H1 (cell line): ENCODE data around the gene PRSS48. TPM values are rescaled to one million over a fixed set of nuclear protein-coding genes. Genes with fewer than 3 reads are reported as not detected.

Source experiments
- CHD7 ChIP-seq: fragments of 300-600 bp; sonication (generic); IDR thresholded peaks from 2 replicates; pipeline ENCODE4 v1.7.1; 2012; ENCODE audit warnings: low read length, moderate library complexity, mild to moderate bottlenecking, inconsistent platforms; ENCODE audit not compliant: insufficient replicate concordance
- CREB1 ChIP-seq: IDR thresholded peaks from 2 replicates; pipeline ENCODE4 v1.6.1; 2012; ENCODE audit warnings: inconsistent platforms
- GTF2F1 ChIP-seq: IDR thresholded peaks from 2 replicates; pipeline ENCODE4 v1.6.1; 2012; ENCODE audit warnings: low read depth, low read length, improper control_type of control experiment, borderline replicate concordance
- KDM5A ChIP-seq: fragments of 200-600 bp; IDR thresholded peaks from 2 replicates; pipeline ENCODE4 v1.7.1; 2012; ENCODE audit warnings: mild to moderate bottlenecking, low read length, inconsistent platforms, mixed read lengths
- MAFK ChIP-seq: IDR thresholded peaks from 2 replicates; pipeline ENCODE4 v1.6.1; 2012; ENCODE audit warnings: low read depth, mild to moderate bottlenecking, improper control_type of control experiment, low read length
- RAD21 ChIP-seq, 2 experiments: IDR thresholded peaks in 1 of 2; conservative IDR thresholded peaks in 1 of 2; 2 replicates each; pipeline ENCODE4 v1.6.1; 2011; ENCODE audit warnings: low read depth in 2 of 2, low read length in 2 of 2, improper control_type of control experiment in 1 of 2, inconsistent platforms in 1 of 2, mild to moderate bottlenecking in 1 of 2, moderate library complexity in 1 of 2
- SAP30 ChIP-seq: fragments of 300-600 bp; sonication (generic); IDR thresholded peaks from 2 replicates; pipeline ENCODE4 v1.7.1; 2012; ENCODE audit warnings: low read length, moderate library complexity, mild to moderate bottlenecking, inconsistent platforms; ENCODE audit not compliant: insufficient read depth, insufficient replicate concordance
- polyA plus RNA-seq, 7 experiments: library from polyadenylated mRNA; depleted of rRNA in 3 of 7; stranded (reverse) in 5 of 7; unstranded in 2 of 7; fragments of >200 nt in 5 of 7; fragments of 200-250 nt in 2 of 7; gene quantifications; 1 replicate in 5 of 7; 2 replicates in 1 of 7; 4 replicates in 1 of 7; pipeline versions ENCODE4 v1.2.1 to v1.2.3, GENCODE V29; 2011 to 2013; ENCODE audit warnings: missing spikeins in 2 of 7, mixed read lengths in 2 of 7
- total RNA-seq: library from RNA; stranded (reverse); fragmentation: NEBNext Ultra II Directional; extraction: Animal tissue kit (Norgen Biotek cat#: 25700); gene quantifications from 2 replicates; pipeline ENCODE4 v1.2.1, GENCODE V29; 2021

PRSS48 gene
- total and polyA plus RNA-seq, 2 of the 8 experiments (the other 6 are each of a cell fraction or from before 2014, with no cell fraction given) = not detected

GRCh38 chr4:151259752-151260151 is 17.2 kb upstream of the PRSS48 start (continued):
- TF ChIP-seq CHD7 (no peak), SAP30 (no peak), RAD21 (IDR thresholded peaks at IDR 0.05 in 1 of 2, conservative IDR thresholded peaks at IDR 0.05 in 1 of 2; ENCODE audit: low read depth in 2 of 2, low read length in 2 of 2) (no peak), KDM5A (no peak), GTF2F1 (no peak), MAFK (no peak), CREB1 (no peak)
- TF ChIP-seq, all 59 proteins: peak for 0
